ENCODE measurements around the gene SMAD4. TPM values are rescaled to one million over a fixed set of nuclear protein-coding genes. Genes with fewer than 3 reads are reported as not detected.

The SMAD4 gene
- total and polyA plus RNA-seq, 2 of the 8 experiments (the other 6 are each of a cell fraction or from before 2014, with no cell fraction given), result 86.5 to 139 TPM

DNA sequence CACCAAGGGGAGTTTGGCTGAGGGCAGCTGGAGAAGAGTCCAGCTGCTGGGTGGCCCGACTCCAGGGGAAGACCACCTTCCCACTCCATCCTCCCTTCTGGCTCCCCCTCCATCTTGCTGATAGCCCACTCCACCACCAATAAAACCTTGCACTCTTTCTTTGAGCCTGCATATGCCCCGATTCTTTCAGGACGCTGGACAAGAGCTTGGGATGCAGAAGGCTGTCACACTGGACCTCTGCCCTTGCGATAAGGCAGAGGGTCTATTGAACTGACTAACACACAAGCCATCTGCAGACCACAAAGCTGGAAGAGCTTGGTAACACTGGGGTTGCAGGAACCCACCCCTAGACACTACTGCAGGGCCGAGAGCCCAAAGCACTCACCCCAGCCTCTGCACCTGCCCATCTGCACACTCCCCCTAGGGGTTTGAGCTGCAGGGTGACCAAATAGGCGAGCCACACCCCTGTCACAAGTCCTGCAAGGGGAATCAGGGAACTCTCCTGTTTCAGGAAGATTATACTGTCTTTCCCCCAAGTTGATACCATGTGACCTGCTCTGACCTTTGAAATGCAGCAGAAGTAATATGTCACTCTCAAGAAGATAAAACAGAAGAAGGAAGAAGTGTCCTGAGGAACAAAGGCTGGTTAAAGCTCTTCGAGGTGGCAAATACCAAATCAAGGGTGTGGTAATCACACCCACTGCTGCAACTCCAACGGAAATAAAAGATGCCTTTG is 70.5 kb downstream of the SMAD4 start:
- 84% methylated on average over 7 of the region's 8 CpGs; no CpG with 5 or more reads in 1 of the 2 experiments for WGBS, 2 experiments (ENCODE audit: extremely low coverage in 1 of 2, insufficient coverage in 1 of 2, insufficient read length in 1 of 2, insufficient replicate concordance in 2 of 2, low coverage in 1 of 2, low lambda C conversion rate in 2 of 2, missing lambda C conversion rate in 1 of 2)
- POLR2A ChIA-PET (ENCODE audit: partially characterized antibody), result interaction anchor here (1.4 kb wide), 1 partner anchor 10 kb away, joined by 6 read pairs; no protein-coding TSS in a partner anchor
- TF ChIP-seq JUND (IDR thresholded peaks at IDR 0.05; ENCODE audit: low read length) (no peak), CEBPB (IDR thresholded peaks at IDR 0.05; ENCODE audit: low read depth, low read length) (no peak), RAD21 (IDR thresholded peaks at IDR 0.05 in 1 of 2, conservative IDR thresholded peaks at IDR 0.05 in 1 of 2; ENCODE audit: low read depth in 2 of 2, low read length in 2 of 2) (peak; percentile 21 to 32; a peak in 3 of 4 replicates), SP2 (IDR thresholded peaks at IDR 0.05; ENCODE audit: low read length) (no peak)
- Histone ChIP-seq H3K9ac (replicated peaks in 1 of 4; ENCODE audit: extremely low read depth in 1 of 4, low read depth in 3 of 4, low read length in 3 of 4) (no peak overlapping the region), H3K14ac (ENCODE audit: insufficient read length) (no peak overlapping the region), H3K4me2 (ENCODE audit: insufficient read depth in 1 of 2, low read depth in 2 of 2, low read length in 2 of 2) (no peak overlapping the region), H4K91ac (replicated peaks; ENCODE audit: insufficient read length, low read length) (no peak overlapping the region), H4K5ac (ENCODE audit: insufficient read length, low read depth, low read length) (no peak overlapping the region), H3K79me2 (ENCODE audit: control insufficient read depth in 1 of 2, insufficient read depth in 2 of 2, low read length in 2 of 2) (no peaks in the 10 kb centered on the region), H2BK12ac (ENCODE audit: low read depth, low read length) (no peak overlapping the region), H3K23me2 (ENCODE audit: low read depth, low read length) (no peaks in the 10 kb centered on the region), H3K4me3 (ENCODE audit: extremely low read depth in 1 of 4, insufficient read depth in 2 of 4, low read depth in 3 of 4, low read length in 4 of 4) (no peak overlapping the region), H2AFZ (ENCODE audit: low read length) (no peak overlapping the region), H2BK5ac (ENCODE audit: low read depth, low read length) (no peak overlapping the region), H2BK20ac (ENCODE audit: low read length) (no peak overlapping the region), H3K23ac (ENCODE audit: insufficient read length) (no peak overlapping the region), H2BK15ac (ENCODE audit: low read length) (no peak overlapping the region), H3K56ac (replicated peaks; ENCODE audit: insufficient read length, low read depth, low read length) (no peak overlapping the region), H3K36me3 (ENCODE audit: control insufficient read depth in 2 of 4, insufficient read depth in 4 of 4, low read length in 3 of 4) (no peaks in the 10 kb centered on the region), H2BK120ac (replicated peaks; ENCODE audit: low read depth, low read length) (no peak overlapping the region), H3K18ac (ENCODE audit: extremely low read depth, low read length) (no peak overlapping the region), H4K20me1 (replicated peaks in 1 of 2; ENCODE audit: control insufficient read depth in 1 of 2, insufficient read depth in 2 of 2, low read length in 2 of 2) (no peaks in the 10 kb centered on the region), H3K27ac (ENCODE audit: low read depth, low read length) (no peak overlapping the region), H4K8ac (ENCODE audit: extremely low read depth, insufficient read depth, low read length) (no peak overlapping the region), H3K27me3 (replicated peaks in 1 of 4; ENCODE audit: control insufficient read depth in 3 of 4, extremely low read depth in 1 of 4, insufficient read depth in 3 of 4, low read length in 3 of 4) (no peaks in the 10 kb centered on the region), H3K4ac (replicated peaks; ENCODE audit: insufficient read length, low read depth, low read length) (no peak overlapping the region), H3K4me1 (replicated peaks in 1 of 4; ENCODE audit: control insufficient read depth in 3 of 4, insufficient read depth in 4 of 4, low read length in 3 of 4) (no peaks in the 10 kb centered on the region), H3K79me1 (ENCODE audit: low read depth, low read length) (no peaks in the 10 kb centered on the region), H2AK5ac (ENCODE audit: low read depth, low read length) (no peak overlapping the region), H3K9me3 (ENCODE audit: insufficient read depth in 2 of 2, low read depth in 1 of 2, low read length in 1 of 2) (no peaks in the 10 kb centered on the region; a peak in 2 of 4 replicates)
- DNase-seq (ENCODE audit: low read depth in 1 of 2, low spot score in 2 of 2), result no peak
- FAIRE-seq, result no peak
- CTCF ChIA-PET (ENCODE audit: partially characterized antibody), result interaction anchor here (0.6 to 2.5 kb wide), 6 partner anchors 9 to 520 kb away, joined by 3 to 11 read pairs (median 3); no protein-coding TSS in a partner anchor

All from H1 (cell line).